Measurements from ENCODE around the gene DHRS7. TPM values are rescaled to one million over a fixed set of nuclear protein-coding genes. Genes with fewer than 3 reads are reported as not detected.

Gene DHRS7
- total and polyA plus RNA-seq, 2 experiments from 2014 or later: 39.3 to 39.4 TPM

- H3K4me3 Mint-ChIP-seq: no peak overlapping the region
- Histone ChIP-seq H3K9me2 (ENCODE audit: insufficient read depth) (no peaks in the 10 kb centered on the region), H3K27me3 (ENCODE audit: insufficient read depth) (no peaks in the 10 kb centered on the region), H3K4me3 (no peak overlapping the region), H3K4me1 (ENCODE audit: insufficient read depth) (no peaks in the 10 kb centered on the region), H3K79me2 (replicated peaks; ENCODE audit: insufficient read depth) (no peaks in the 10 kb centered on the region), H3K36me3 (ENCODE audit: insufficient read depth) (no peaks in the 10 kb centered on the region), H4K20me1 (replicated peaks; ENCODE audit: insufficient read depth) (no peaks in the 10 kb centered on the region), H2AFZ (no peak overlapping the region), H3K27ac (ENCODE audit: low read depth) (no peak overlapping the region), H3F3A (replicated peaks; ENCODE audit: low read depth) (no peaks in the 10 kb centered on the region), H3K4me2 (no peak overlapping the region)
- H3K4me1 Mint-ChIP-seq: peaks cover 5% of the 10 kb centered on the region; the same call in 2 of the 3 replicates
- peaks cover 11% of the 10 kb centered on the region; the same call in 2 of the 3 replicates for H3K9me3 Mint-ChIP-seq
- H3K27me3 Mint-ChIP-seq (ENCODE audit: insufficient read depth, low read depth, poor library complexity): no peaks in the 10 kb centered on the region
- TF ChIP-seq ZNF114 (CRISPR knock-in tag; IDR thresholded peaks at IDR 0.05) (no peak), ETS1 (IDR thresholded peaks at IDR 0.05) (no peak), NANOG (IDR thresholded peaks at IDR 0.05; ENCODE audit: borderline replicate concordance) (no peak), REST (IDR thresholded peaks at IDR 0.05; ENCODE audit: unreplicated experiment) (no peak), CREB1 (CRISPR knock-in tag; IDR thresholded peaks at IDR 0.05; ENCODE audit: low read depth) (no peak)
- ATAC-seq (peak; percentile 43; the same call in 1 of the 3 replicates), DNase-seq (ENCODE audit: low spot score) (peak; percentile 34)
- H3K27ac Mint-ChIP-seq: no peak overlapping the region
- H3K36me3 Mint-ChIP-seq (ENCODE audit: low read depth): no peaks in the 10 kb centered on the region
These were observed 9.4 kb upstream of the DHRS7 start for GRCh38 chr14:60174352-60175254.

GRCh38 chr14:60171690-60172089 lies 6.5 kb upstream of the DHRS7 start:
- Histone ChIP-seq H4K20me1 (replicated peaks; ENCODE audit: insufficient read depth) (no peaks in the 10 kb centered on the region), H3K4me2 (no peak overlapping the region), H3K36me3 (ENCODE audit: insufficient read depth) (no peaks in the 10 kb centered on the region), H3K9me2 (ENCODE audit: insufficient read depth) (no peaks in the 10 kb centered on the region), H3K27me3 (ENCODE audit: insufficient read depth) (peaks cover 1% of the 10 kb centered on the region; the same call in 1 of the 2 replicates), H3K27ac (ENCODE audit: low read depth) (no peak overlapping the region), H3K79me2 (replicated peaks; ENCODE audit: insufficient read depth) (no peaks in the 10 kb centered on the region), H3K4me3 (no peak overlapping the region), H3K4me1 (ENCODE audit: insufficient read depth) (no peaks in the 10 kb centered on the region), H2AFZ (no peak overlapping the region; the same call in 1 of the 2 replicates), H3F3A (replicated peaks; ENCODE audit: low read depth) (no peaks in the 10 kb centered on the region)
- H3K9me3 Mint-ChIP-seq: peaks cover 9% of the 10 kb centered on the region; the same call in 2 of the 3 replicates
- H3K4me1 Mint-ChIP-seq: peaks cover 5% of the 10 kb centered on the region; the same call in 2 of the 3 replicates
- H3K36me3 Mint-ChIP-seq (ENCODE audit: low read depth): no peaks in the 10 kb centered on the region; the same call in 2 of the 3 replicates
- no peak for ATAC-seq
- no peak for DNase-seq (ENCODE audit: low spot score)
- H3K27me3 Mint-ChIP-seq (ENCODE audit: insufficient read depth, low read depth, poor library complexity): no peaks in the 10 kb centered on the region
- H3K27ac Mint-ChIP-seq: no peak overlapping the region
- no peak overlapping the region for H3K4me3 Mint-ChIP-seq
- no peak for TF ChIP-seq CREB1 (CRISPR knock-in tag; IDR thresholded peaks at IDR 0.05; ENCODE audit: low read depth)
- TF ChIP-seq STAT1 (IDR thresholded peaks at IDR 0.05; ENCODE audit: unreplicated experiment): no peak
- TF ChIP-seq EZH2 (IDR thresholded peaks at IDR 0.05; ENCODE audit: low read depth, unreplicated experiment): no peak
- TF ChIP-seq EZH2phosphoT487 (IDR thresholded peaks at IDR 0.05; ENCODE audit: unreplicated experiment): no peak
- TF ChIP-seq ZNF114 (CRISPR knock-in tag; IDR thresholded peaks at IDR 0.05): no peak
- no peak for TF ChIP-seq CTCF (conservative IDR thresholded peaks at IDR 0.05; ENCODE audit: low read depth in 2 of 2)
- TF ChIP-seq ETS1 (IDR thresholded peaks at IDR 0.05): no peak
- no peak for TF ChIP-seq POLR2AphosphoS5 (IDR thresholded peaks at IDR 0.05; ENCODE audit: low read depth)
- no peak for TF ChIP-seq NANOG (IDR thresholded peaks at IDR 0.05; ENCODE audit: borderline replicate concordance)
- no peak for TF ChIP-seq JUNB (IDR thresholded peaks at IDR 0.05; ENCODE audit: unreplicated experiment)
